Thyroid gland (tissue), 4 donors: Measurements from ENCODE around the gene PHEX.

Experiments used
- CTCF ChIP-seq, 6 experiments: fragments of 200-600 bp in 3 of 6; fragments of 450-650 bp in 3 of 6; sonication (generic) in 3 of 6; IDR thresholded peaks; one replicate each; pipeline ENCODE4 v1.5.1; 2016 to 2019; ENCODE audit warnings: antibody characterized with exemption in 6 of 6, mild to moderate bottlenecking in 2 of 6, inconsistent platforms in 1 of 6, moderate library complexity in 1 of 6
- POLR2A ChIP-seq, 2 donors: fragments of 450-650 bp; IDR thresholded peaks; one replicate each; pipeline ENCODE4 v1.6.1; 2017; ENCODE audit warnings: antibody characterized with exemption in 2 of 2, mild to moderate bottlenecking in 2 of 2, moderate library complexity in 1 of 2

GRCh38 chrX:22109442-22109841, 77.3 kb downstream of the PHEX start:
- no peak for TF ChIP-seq CTCF (IDR thresholded peaks at IDR 0.05)
- no peak for TF ChIP-seq POLR2A (IDR thresholded peaks at IDR 0.05)
